ENCODE results near the gene USP6NL. TPM values are rescaled to one million over a fixed set of nuclear protein-coding genes. Genes with fewer than 3 reads are reported as not detected.

USP6NL gene
- total RNA-seq, 1 experiment from 2014 or later: 21.4 TPM

GRCh38 chr10:11454160-11454559 is 157.3 kb downstream of the USP6NL start:
- ATAC-seq (no peak), DNase-seq (ENCODE audit: low spot score) (no peak)
- Mint-ChIP-seq H3K36me3 (no peaks in the 10 kb centered on the region; the same call in 1 of the 2 replicates), H3K4me1 (peaks cover 15% of the 10 kb centered on the region), H3K27me3 (ENCODE audit: low read depth) (no peaks in the 10 kb centered on the region), H3K4me3 (no peak overlapping the region), H3K27ac (no peak overlapping the region), H3K9me3 (no peaks in the 10 kb centered on the region; the same call in 1 of the 2 replicates)
- ChIA-PET POLR2A (no interaction called here), CTCF (interaction anchor here (0.8 to 1.5 kb wide), 3 partner anchors 10 to 304 kb away, joined by 3 to 5 read pairs (median 4); no protein-coding TSS in a partner anchor)
- TF ChIP-seq SMAD4 (CRISPR knock-in tag; IDR thresholded peaks at IDR 0.05) (no peak), ATF3 (CRISPR knock-in tag; conservative IDR thresholded peaks at IDR 0.05) (no peak), JUN (CRISPR knock-in tag; IDR thresholded peaks at IDR 0.05) (no peak), ZNF138 (CRISPR knock-in tag; conservative IDR thresholded peaks at IDR 0.05) (no peak), ZNF263 (CRISPR knock-in tag; IDR thresholded peaks at IDR 0.05; ENCODE audit: low read depth) (no peak), ZBTB21 (CRISPR knock-in tag; IDR thresholded peaks at IDR 0.05; ENCODE audit: borderline replicate concordance) (no peak), MYBL2 (CRISPR knock-in tag; IDR thresholded peaks at IDR 0.05) (no peak), ZNF671 (CRISPR knock-in tag; IDR thresholded peaks at IDR 0.05) (no peak), RELA (CRISPR knock-in tag; IDR thresholded peaks at IDR 0.05; ENCODE audit: borderline replicate concordance) (no peak), ZNF416 (CRISPR knock-in tag; IDR thresholded peaks at IDR 0.05) (no peak), GTF2I (CRISPR knock-in tag; conservative IDR thresholded peaks at IDR 0.05) (no peak), ZNF317 (CRISPR knock-in tag; IDR thresholded peaks at IDR 0.05; ENCODE audit: borderline replicate concordance, low read depth) (no peak), PREB (CRISPR knock-in tag; IDR thresholded peaks at IDR 0.05; ENCODE audit: borderline replicate concordance) (no peak), IRF2 (CRISPR knock-in tag; IDR thresholded peaks at IDR 0.05; ENCODE audit: borderline replicate concordance, low read depth) (no peak), PRDM15 (CRISPR knock-in tag; IDR thresholded peaks at IDR 0.05) (no peak), AR (CRISPR knock-in tag; IDR thresholded peaks at IDR 0.05) (no peak), ZSCAN18 (CRISPR knock-in tag; IDR thresholded peaks at IDR 0.05) (no peak), IRF1 (CRISPR knock-in tag; IDR thresholded peaks at IDR 0.05) (no peak)
- TF ChIP-seq, protein P1, sequence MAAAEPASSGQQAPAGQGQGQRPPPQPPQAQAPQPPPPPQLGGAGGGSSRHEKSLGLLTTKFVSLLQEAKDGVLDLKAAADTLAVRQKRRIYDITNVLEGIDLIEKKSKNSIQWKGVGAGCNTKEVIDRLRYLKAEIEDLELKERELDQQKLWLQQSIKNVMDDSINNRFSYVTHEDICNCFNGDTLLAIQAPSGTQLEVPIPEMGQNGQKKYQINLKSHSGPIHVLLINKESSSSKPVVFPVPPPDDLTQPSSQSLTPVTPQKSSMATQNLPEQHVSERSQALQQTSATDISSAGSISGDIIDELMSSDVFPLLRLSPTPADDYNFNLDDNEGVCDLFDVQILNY (CRISPR knock-in tag; IDR thresholded peaks at IDR 0.05): no peak
- TF ChIP-seq, protein P2, sequence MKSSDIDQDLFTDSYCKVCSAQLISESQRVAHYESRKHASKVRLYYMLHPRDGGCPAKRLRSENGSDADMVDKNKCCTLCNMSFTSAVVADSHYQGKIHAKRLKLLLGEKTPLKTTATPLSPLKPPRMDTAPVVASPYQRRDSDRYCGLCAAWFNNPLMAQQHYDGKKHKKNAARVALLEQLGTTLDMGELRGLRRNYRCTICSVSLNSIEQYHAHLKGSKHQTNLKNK (CRISPR knock-in tag; IDR thresholded peaks at IDR 0.05): no peak
